OCI-LY7 (cell line): ENCODE measurements around the gene ARL15. TPM values are rescaled to one million over a fixed set of nuclear protein-coding genes. Genes with fewer than 3 reads are reported as not detected.

Experiments
- BruUV-seq: library from RNA; stranded (reverse); fragments of 400-500 nt; replicated peaks from 2 replicates; lab custom pipeline; 2021; lab: Mats Ljungman, UMichigan
- CTCF ChIA-PET: fragments of 300-600 bp; sonication (Branson Sonifier 250); formaldehyde crosslinking; loops from one replicate; lab custom pipeline; 2022; ENCODE audit warnings: antibody characterized with exemption; ENCODE audit not compliant: unreplicated experiment; lab: Charles Lee
- POLR2A ChIA-PET: fragments of 300-600 bp; sonication (Branson Sonifier 250); formaldehyde crosslinking; loops from one replicate; lab custom pipeline; 2022; ENCODE audit warnings: antibody characterized with exemption; lab: Charles Lee
- DNase-seq: peaks from one replicate; pipeline ENCODE4 v3.0.0-alpha.2; 2015; ENCODE audit warnings: low spot score
- H2AFZ ChIP-seq: fragments of 200-600 bp; sonication (generic), shearing (Covaris generic); 2 replicates; pipeline ENCODE4 v1.6.1; 2014; ENCODE audit warnings: mild to moderate bottlenecking, antibody characterized with exemption, low read length, moderate library complexity
- H3K27ac ChIP-seq: fragments of 200-600 bp; sonication (generic); 2 replicates; pipeline ENCODE4 v1.5.1; 2014; ENCODE audit warnings: mixed run types, low read depth, mild to moderate bottlenecking, moderate library complexity, low read length, inconsistent platforms; ENCODE audit not compliant: poor library complexity, severe bottlenecking
- H3K36me3 ChIP-seq: fragments of 200-600 bp; sonication (generic); 2 replicates; pipeline ENCODE4 v1.6.1; 2014; ENCODE audit warnings: mild to moderate bottlenecking, antibody characterized with exemption, low read length, moderate library complexity, mixed read lengths; ENCODE audit not compliant: insufficient read depth
- H3K4me1 ChIP-seq: fragments of 200-600 bp; sonication (generic); 2 replicates; pipeline ENCODE4 v1.5.1; 2014; ENCODE audit warnings: mild to moderate bottlenecking, low read length; ENCODE audit not compliant: insufficient read depth, poor library complexity, severe bottlenecking
- H3K4me2 ChIP-seq: fragments of 200-600 bp; sonication (generic); 2 replicates; pipeline ENCODE4 v1.6.1; 2014; ENCODE audit warnings: mild to moderate bottlenecking, low read length
- H3K4me3 ChIP-seq: fragments of 200-600 bp; sonication (generic); 2 replicates; pipeline ENCODE4 v1.5.1; 2014; ENCODE audit warnings: mild to moderate bottlenecking, low read depth, low read length; ENCODE audit not compliant: poor library complexity, severe bottlenecking
- H3K79me2 ChIP-seq: fragments of 200-600 bp; sonication (generic); 2 replicates; pipeline ENCODE4 v1.6.1; 2016; ENCODE audit warnings: low read depth, mild to moderate bottlenecking, low read length, moderate library complexity, mixed read lengths; ENCODE audit not compliant: insufficient read depth
- H3K9me2 ChIP-seq: fragments of 200-600 bp; sonication (generic); 2 replicates; pipeline ENCODE4 v1.6.1; 2016; ENCODE audit warnings: mild to moderate bottlenecking, low read length, mixed read lengths; ENCODE audit not compliant: insufficient read depth
- H3K9me3 ChIP-seq: fragments of 200-600 bp; sonication (generic); 2 replicates; pipeline ENCODE4 v1.6.1; 2014; ENCODE audit warnings: mild to moderate bottlenecking, mixed run types, low read length, mixed read lengths
- H4K20me1 ChIP-seq: fragments of 200-600 bp; sonication (generic); 2 replicates; pipeline ENCODE4 v1.6.1; 2014; ENCODE audit warnings: mild to moderate bottlenecking, antibody characterized with exemption, low read length, moderate library complexity, mixed read lengths; ENCODE audit not compliant: insufficient read depth
- CTCF ChIP-seq: fragments of 200-600 bp; sonication (generic); conservative IDR thresholded peaks from 2 replicates; pipeline ENCODE4 v1.5.1; 2014; ENCODE audit warnings: mild to moderate bottlenecking, antibody characterized with exemption, low read length, moderate library complexity, mixed read lengths
- EZH2phosphoT487 ChIP-seq: fragments of 200-600 bp; sonication (generic); IDR thresholded peaks from 2 replicates; pipeline ENCODE4 v1.6.1; 2018; ENCODE audit warnings: low read depth, borderline replicate concordance, mild to moderate bottlenecking, mixed run types, antibody characterized with exemption, low read length, moderate library complexity, mixed read lengths
- intact Hi-C: fragments of 100-400 bp; cut with micrococcal nuclease; formaldehyde crosslinking; loops from one replicate; pipeline ENCODE4 v1.10.0; 2022; ENCODE audit not compliant: unreplicated experiment
- total RNA-seq, 2 experiments: library from RNA; depleted of rRNA in 1 of 2; stranded (reverse); fragments of >200 nt in 1 of 2; shearing (Covaris generic) in 1 of 2; gene quantifications; 2 replicates each; pipeline ENCODE4 v1.2.3, GENCODE V29; 2014 to 2022

ARL15 gene
- total RNA-seq, 2 experiments from 2014 or later, result 18.8 to 24.4 TPM

DNA sequence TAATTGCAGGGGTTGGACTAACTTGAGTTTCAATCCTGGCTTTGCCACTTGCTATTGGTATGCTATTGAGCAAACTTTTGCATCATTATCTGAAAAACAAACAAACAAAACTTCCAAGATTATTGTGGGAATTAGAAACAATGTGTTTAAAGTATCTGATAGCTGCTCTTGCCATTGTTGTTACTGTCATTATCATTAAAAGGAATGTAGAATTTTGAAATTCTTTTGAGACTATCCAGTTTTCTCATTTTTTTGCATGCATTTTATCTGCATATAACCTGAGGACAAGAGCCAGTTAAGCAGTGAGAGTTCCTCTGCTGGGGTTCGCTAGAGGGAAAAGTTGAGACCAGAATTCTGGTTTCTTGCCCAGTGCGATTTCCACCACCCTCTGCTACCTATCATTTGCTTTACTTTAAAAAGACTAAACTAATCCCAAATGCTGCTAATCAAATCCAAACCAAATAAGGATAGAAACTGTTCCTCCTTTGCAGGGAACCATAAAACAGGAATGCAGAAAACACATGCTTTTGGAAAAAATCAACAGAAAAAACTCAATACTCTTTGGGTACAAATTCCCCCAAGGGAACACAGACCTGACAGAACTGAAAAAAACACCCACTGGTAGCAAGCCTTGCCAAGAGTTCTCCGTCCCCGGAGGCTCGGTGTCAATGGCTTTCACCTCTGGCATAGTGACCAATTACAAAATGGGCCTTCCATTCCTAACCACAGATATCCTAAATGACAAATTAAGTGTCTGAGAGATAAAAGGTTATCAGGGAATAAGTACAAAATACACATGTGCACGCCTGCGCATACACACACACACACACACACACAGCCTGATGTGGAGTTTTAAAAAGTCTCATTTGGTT, 373.7 kb downstream of the ARL15 start:
- BruUV-seq, result no TSS peak
- Histone ChIP-seq H3K4me1 (no peaks in the 10 kb centered on the region), H4K20me1 (no peaks in the 10 kb centered on the region), H3K4me2 (no peak overlapping the region), H3K9me2 (no peaks in the 10 kb centered on the region), H3K9me3 (no peaks in the 10 kb centered on the region), H3K79me2 (no peaks in the 10 kb centered on the region), H3K27ac (no peak overlapping the region), H3K4me3 (no peak overlapping the region), H3K36me3 (no peaks in the 10 kb centered on the region), H2AFZ (no peak overlapping the region)
- TF ChIP-seq EZH2phosphoT487, result no peak
- no peak for TF ChIP-seq CTCF
- DNase-seq, result no peak
- POLR2A ChIA-PET, result no interaction called here
- intact Hi-C loops, result no loop called here
- CTCF ChIA-PET, result no interaction called here

- no peak for TF ChIP-seq EZH2phosphoT487
- ChIA-PET CTCF (no interaction called here), POLR2A (interaction anchor here (0.6 to 1.4 kb wide), 2 partner anchors 16 to 386 kb away, joined by 3 read pairs; no protein-coding TSS in a partner anchor)
- H3K4me3 ChIP-seq, result no peak overlapping the region
- no peaks in the 10 kb centered on the region for H3K79me2 ChIP-seq
- intact Hi-C loops, result no loop called here
- no peaks in the 10 kb centered on the region for H3K36me3 ChIP-seq
- no peaks in the 10 kb centered on the region for H3K9me3 ChIP-seq
- BruUV-seq, result no TSS peak
- no peak for DNase-seq
- H3K4me2 ChIP-seq, result no peak overlapping the region
- H4K20me1 ChIP-seq, result no peaks in the 10 kb centered on the region
- no peak overlapping the region for H3K27ac ChIP-seq
- no peaks in the 10 kb centered on the region for H3K9me2 ChIP-seq
- no peaks in the 10 kb centered on the region for H3K4me1 ChIP-seq
- no peak overlapping the region for H2AFZ ChIP-seq
Observed at GRCh38 chr5:53934151-53934820, 376.1 kb downstream of the ARL15 start.

DNA sequence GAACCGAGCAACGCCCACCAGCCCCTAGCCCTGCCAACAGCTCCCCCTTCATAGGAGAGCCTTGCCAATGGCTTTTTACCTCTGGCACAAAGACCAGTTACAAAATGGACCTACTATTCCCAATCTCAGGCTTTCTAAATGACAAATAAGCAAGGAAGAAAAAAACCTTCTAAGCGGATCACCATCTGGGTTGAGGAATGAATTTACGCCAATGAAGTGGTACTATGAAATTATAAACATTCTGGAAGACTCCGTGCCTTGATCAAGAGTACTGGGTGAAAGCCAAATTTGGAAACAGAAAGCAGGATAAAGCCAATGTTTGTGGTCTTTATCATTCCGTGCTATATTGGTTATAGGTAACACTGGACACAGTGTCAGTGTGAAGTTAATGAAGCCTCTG, 378.0 kb downstream of the ARL15 start:
- no peak overlapping the region for H3K4me3 ChIP-seq
- ChIA-PET POLR2A (no interaction called here), CTCF (no interaction called here)
- no peaks in the 10 kb centered on the region for H4K20me1 ChIP-seq
- no peak for DNase-seq
- no TSS peak for BruUV-seq
- no peaks in the 10 kb centered on the region for H3K4me1 ChIP-seq
- no peaks in the 10 kb centered on the region for H3K36me3 ChIP-seq
- H3K4me2 ChIP-seq, result no peak overlapping the region
- H2AFZ ChIP-seq, result no peak overlapping the region
- H3K9me2 ChIP-seq, result no peaks in the 10 kb centered on the region
- H3K79me2 ChIP-seq, result no peaks in the 10 kb centered on the region
- H3K9me3 ChIP-seq, result no peaks in the 10 kb centered on the region
- intact Hi-C loops, result no loop called here
- TF ChIP-seq EZH2phosphoT487 (no peak), CTCF (no peak)
- H3K27ac ChIP-seq, result no peak overlapping the region
